ENCODE measurements around the gene OBP2A.

- TF ChIP-seq CTCF (IDR thresholded peaks at IDR 0.05) = no peak
- TF ChIP-seq POLR2A (IDR thresholded peaks at IDR 0.05) = no peak
Observed at GRCh38 chr9:135568026-135568425, 22.1 kb downstream of the OBP2A start.

All from transverse colon (tissue), 3 donors.